Measurements from ENCODE around the gene PNCK. TPM values are rescaled to one million over a fixed set of nuclear protein-coding genes. Genes with fewer than 3 reads are reported as not detected.
A peak's percentile ranks its signal among the peaks of the same experiment; 100 is the strongest.

Gene PNCK
- total and polyA plus RNA-seq, 2 of the 13 experiments (the other 11 are each of a cell fraction or from before 2014, with no cell fraction given) = 33.1 TPM; not detected in 1

DNA sequence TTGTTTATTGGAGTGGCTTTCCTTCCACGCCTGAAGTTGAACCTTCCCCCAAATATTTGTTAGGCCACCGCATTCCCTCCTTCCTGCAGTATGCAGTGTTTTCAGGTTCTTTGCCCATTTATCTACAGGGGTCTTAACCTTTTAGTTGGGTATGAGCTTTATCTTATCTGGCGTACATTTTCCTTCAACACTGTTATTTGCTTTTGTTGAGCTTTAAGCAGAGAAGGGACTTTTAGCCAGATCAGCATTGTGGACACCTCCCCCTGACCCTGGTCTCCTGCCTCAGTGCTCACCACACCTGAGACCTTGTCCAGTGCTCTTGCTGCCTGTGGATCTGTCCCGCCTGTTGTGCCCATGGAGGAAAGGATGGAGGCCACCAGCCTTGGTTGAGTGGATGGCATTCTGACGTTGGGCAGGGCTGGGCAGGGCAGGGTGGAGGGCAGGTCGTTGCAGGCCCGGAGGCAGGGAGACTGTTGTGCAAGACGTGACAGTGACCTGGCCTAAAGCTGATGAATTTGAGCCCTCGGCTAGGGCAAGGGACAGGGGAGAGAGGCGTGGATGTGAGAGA lies 27.6 kb downstream of the PNCK start (continued):
- TF ChIP-seq, protein P1, sequence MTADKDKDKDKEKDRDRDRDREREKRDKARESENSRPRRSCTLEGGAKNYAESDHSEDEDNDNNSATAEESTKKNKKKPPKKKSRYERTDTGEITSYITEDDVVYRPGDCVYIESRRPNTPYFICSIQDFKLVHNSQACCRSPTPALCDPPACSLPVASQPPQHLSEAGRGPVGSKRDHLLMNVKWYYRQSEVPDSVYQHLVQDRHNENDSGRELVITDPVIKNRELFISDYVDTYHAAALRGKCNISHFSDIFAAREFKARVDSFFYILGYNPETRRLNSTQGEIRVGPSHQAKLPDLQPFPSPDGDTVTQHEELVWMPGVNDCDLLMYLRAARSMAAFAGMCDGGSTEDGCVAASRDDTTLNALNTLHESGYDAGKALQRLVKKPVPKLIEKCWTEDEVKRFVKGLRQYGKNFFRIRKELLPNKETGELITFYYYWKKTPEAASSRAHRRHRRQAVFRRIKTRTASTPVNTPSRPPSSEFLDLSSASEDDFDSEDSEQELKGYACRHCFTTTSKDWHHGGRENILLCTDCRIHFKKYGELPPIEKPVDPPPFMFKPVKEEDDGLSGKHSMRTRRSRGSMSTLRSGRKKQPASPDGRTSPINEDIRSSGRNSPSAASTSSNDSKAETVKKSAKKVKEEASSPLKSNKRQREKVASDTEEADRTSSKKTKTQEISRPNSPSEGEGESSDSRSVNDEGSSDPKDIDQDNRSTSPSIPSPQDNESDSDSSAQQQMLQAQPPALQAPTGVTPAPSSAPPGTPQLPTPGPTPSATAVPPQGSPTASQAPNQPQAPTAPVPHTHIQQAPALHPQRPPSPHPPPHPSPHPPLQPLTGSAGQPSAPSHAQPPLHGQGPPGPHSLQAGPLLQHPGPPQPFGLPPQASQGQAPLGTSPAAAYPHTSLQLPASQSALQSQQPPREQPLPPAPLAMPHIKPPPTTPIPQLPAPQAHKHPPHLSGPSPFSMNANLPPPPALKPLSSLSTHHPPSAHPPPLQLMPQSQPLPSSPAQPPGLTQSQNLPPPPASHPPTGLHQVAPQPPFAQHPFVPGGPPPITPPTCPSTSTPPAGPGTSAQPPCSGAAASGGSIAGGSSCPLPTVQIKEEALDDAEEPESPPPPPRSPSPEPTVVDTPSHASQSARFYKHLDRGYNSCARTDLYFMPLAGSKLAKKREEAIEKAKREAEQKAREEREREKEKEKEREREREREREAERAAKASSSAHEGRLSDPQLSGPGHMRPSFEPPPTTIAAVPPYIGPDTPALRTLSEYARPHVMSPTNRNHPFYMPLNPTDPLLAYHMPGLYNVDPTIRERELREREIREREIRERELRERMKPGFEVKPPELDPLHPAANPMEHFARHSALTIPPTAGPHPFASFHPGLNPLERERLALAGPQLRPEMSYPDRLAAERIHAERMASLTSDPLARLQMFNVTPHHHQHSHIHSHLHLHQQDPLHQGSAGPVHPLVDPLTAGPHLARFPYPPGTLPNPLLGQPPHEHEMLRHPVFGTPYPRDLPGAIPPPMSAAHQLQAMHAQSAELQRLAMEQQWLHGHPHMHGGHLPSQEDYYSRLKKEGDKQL (CRISPR knock-in tag; IDR thresholded peaks at IDR 0.05; ENCODE audit: low read depth) = 0 out of 2 replicates have a peak, but pooled peaks have one; percentile 21
- TF ChIP-seq TSC22D2 (CRISPR knock-in tag; IDR thresholded peaks at IDR 0.05; ENCODE audit: borderline replicate concordance) (no peak), ZNF468 (CRISPR knock-in tag; IDR thresholded peaks at IDR 0.05) (no peak), MXD4 (CRISPR knock-in tag; IDR thresholded peaks at IDR 0.05) (no peak), ZNF768 (CRISPR knock-in tag; IDR thresholded peaks at IDR 0.05) (no peak), ZNF333 (CRISPR knock-in tag; IDR thresholded peaks at IDR 0.05; ENCODE audit: borderline replicate concordance) (no peak), SMAD9 (CRISPR knock-in tag; IDR thresholded peaks at IDR 0.05) (no peak), MED1 (CRISPR knock-in tag; IDR thresholded peaks at IDR 0.05) (peak; percentile 80), CBX2 (IDR thresholded peaks at IDR 0.05; ENCODE audit: low read depth, low read length) (no peak), CBX2 (CRISPR knock-in tag; IDR thresholded peaks at IDR 0.05; ENCODE audit: low read depth) (no peak), ZNF251 (CRISPR knock-in tag; IDR thresholded peaks at IDR 0.05) (no peak), EZH2 (conservative IDR thresholded peaks at IDR 0.05; ENCODE audit: low read depth, low read length) (no peak), MATR3 (CRISPR knock-in tag; IDR thresholded peaks at IDR 0.05) (no peak), TBX2 (CRISPR knock-in tag; IDR thresholded peaks at IDR 0.05; ENCODE audit: borderline replicate concordance) (peak; percentile 16; the same call in 1 of the 2 replicates), CENPT (CRISPR knock-in tag; IDR thresholded peaks at IDR 0.05; ENCODE audit: low read depth) (no peak)
- TF ChIP-seq, protein P2, sequence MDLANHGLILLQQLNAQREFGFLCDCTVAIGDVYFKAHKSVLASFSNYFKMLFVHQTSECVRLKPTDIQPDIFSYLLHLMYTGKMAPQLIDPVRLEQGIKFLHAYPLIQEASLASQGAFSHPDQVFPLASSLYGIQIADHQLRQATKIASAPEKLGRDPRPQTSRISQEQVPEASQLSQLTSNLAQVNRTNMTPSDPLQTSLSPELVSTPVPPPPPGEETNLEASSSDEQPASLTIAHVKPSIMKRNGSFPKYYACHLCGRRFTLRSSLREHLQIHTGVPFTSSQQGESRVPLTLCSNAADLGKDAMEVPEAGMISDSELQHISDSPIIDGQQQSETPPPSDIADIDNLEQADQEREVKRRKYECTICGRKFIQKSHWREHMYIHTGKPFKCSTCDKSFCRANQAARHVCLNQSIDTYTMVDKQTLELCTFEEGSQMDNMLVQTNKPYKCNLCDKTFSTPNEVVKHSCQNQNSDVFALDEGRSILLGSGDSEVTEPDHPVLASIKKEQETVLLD (CRISPR knock-in tag; IDR thresholded peaks at IDR 0.05; ENCODE audit: low read depth) = no peak
- TF ChIP-seq, protein P3, sequence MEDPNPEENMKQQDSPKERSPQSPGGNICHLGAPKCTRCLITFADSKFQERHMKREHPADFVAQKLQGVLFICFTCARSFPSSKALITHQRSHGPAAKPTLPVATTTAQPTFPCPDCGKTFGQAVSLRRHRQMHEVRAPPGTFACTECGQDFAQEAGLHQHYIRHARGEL (CRISPR knock-in tag; IDR thresholded peaks at IDR 0.05) = no peak
- TF ChIP-seq, protein P4, sequence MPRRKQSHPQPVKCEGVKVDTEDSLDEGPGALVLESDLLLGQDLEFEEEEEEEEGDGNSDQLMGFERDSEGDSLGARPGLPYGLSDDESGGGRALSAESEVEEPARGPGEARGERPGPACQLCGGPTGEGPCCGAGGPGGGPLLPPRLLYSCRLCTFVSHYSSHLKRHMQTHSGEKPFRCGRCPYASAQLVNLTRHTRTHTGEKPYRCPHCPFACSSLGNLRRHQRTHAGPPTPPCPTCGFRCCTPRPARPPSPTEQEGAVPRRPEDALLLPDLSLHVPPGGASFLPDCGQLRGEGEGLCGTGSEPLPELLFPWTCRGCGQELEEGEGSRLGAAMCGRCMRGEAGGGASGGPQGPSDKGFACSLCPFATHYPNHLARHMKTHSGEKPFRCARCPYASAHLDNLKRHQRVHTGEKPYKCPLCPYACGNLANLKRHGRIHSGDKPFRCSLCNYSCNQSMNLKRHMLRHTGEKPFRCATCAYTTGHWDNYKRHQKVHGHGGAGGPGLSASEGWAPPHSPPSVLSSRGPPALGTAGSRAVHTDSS (CRISPR knock-in tag; conservative IDR thresholded peaks at IDR 0.05) = no peak
- TF ChIP-seq, protein P5, sequence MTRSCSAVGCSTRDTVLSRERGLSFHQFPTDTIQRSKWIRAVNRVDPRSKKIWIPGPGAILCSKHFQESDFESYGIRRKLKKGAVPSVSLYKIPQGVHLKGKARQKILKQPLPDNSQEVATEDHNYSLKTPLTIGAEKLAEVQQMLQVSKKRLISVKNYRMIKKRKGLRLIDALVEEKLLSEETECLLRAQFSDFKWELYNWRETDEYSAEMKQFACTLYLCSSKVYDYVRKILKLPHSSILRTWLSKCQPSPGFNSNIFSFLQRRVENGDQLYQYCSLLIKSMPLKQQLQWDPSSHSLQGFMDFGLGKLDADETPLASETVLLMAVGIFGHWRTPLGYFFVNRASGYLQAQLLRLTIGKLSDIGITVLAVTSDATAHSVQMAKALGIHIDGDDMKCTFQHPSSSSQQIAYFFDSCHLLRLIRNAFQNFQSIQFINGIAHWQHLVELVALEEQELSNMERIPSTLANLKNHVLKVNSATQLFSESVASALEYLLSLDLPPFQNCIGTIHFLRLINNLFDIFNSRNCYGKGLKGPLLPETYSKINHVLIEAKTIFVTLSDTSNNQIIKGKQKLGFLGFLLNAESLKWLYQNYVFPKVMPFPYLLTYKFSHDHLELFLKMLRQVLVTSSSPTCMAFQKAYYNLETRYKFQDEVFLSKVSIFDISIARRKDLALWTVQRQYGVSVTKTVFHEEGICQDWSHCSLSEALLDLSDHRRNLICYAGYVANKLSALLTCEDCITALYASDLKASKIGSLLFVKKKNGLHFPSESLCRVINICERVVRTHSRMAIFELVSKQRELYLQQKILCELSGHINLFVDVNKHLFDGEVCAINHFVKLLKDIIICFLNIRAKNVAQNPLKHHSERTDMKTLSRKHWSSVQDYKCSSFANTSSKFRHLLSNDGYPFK (CRISPR knock-in tag; IDR thresholded peaks at IDR 0.05; ENCODE audit: borderline replicate concordance) = no peak

Measured in HepG2 (cell line).